Epithelial cell of proximal tubule (primary cell): ENCODE data around the gene MTX3. TPM values are rescaled to one million over a fixed set of nuclear protein-coding genes. Genes with fewer than 3 reads are reported as not detected.

Source experiments
- DNase-seq: peaks from one replicate; pipeline ENCODE4 v3.0.0-alpha.2; 2011; ENCODE audit warnings: low read depth
- H3K4me3 ChIP-seq: 2 replicates; pipeline ENCODE4 v1.5.1; 2011; ENCODE audit warnings: low read depth, mild to moderate bottlenecking, low read length
- CTCF ChIP-seq: conservative IDR thresholded peaks from 2 replicates; pipeline ENCODE4 v1.5.1; 2012; ENCODE audit warnings: low read depth, mild to moderate bottlenecking, low read length
- total RNA-seq: library from RNA; depleted of rRNA; stranded (reverse); fragments of >200 nt; gene quantifications from 2 replicates; pipeline ENCODE4 v1.2.3, GENCODE V29; 2015

MTX3 gene
- total RNA-seq, 1 donor from 2014 or later: 6.2 TPM

GRCh38 chr5:79959407-79959806 is 31.7 kb downstream of the MTX3 start:
- no peak overlapping the region for H3K4me3 ChIP-seq
- no peak for TF ChIP-seq CTCF
- no peak for DNase-seq

DNA sequence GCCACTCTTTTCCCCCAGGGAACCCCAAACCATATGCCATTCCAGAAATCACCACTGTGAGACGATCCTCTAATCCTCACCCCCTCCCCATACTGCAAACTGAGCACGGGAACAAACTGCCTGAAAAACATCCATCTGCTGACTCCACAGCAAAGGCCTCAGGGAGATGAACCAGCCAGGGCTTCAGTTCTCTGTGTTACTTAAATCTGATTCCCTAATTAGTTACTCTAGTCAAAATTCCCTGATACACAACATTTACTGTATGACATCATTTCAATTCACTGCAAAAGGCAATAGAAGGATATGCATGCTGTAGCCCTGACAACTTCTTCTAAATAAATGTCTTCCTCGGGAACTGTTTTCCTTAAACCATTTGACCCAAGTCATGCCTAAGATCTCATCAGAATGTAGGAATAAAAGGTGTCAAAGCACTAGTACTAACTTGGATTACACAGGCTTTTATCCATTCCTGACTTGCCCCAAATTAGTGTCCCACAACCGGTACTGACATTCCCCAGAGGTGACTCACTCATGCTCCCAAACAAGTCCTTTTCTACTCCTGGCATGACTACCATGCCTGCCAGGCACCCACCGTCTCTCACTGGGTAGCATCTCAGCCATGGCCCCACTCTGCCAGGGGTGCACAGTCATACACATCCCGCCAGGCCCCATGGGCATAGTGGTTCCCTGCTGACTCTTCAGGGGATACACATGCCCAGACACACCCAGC is 35.0 kb downstream of the MTX3 start:
- DNase-seq: no peak
- no peak for TF ChIP-seq CTCF
- H3K4me3 ChIP-seq: no peak overlapping the region

DNA sequence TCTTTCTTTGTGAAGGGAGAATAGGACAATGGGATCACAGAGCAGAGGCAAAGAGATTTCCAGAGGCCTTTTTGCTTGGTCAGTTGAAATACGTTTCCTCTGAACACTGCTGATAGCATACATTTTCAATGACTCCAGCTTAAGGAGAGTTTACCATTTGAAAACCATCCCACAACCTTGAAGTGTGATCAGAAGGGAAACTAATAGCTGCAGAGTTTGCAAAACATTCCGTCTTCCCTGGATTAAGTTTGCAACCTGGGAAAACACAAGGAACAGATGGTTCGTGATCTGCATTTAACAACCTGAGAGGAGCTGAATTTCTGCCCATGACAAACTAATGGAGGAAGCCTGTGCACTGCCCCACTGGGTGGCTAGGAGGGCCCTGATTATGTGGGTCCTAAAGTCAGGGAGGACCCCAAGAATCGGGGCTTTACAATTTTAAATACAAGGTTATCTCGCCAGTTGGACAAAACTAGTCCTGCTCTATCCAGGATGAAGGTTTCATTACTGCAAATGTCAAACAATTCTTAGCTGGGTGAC is 35.6 kb downstream of the MTX3 start:
- no peak for TF ChIP-seq CTCF
- no peak overlapping the region for H3K4me3 ChIP-seq

GRCh38 chr5:79954620-79955019 is 36.4 kb downstream of the MTX3 start:
- no peak for TF ChIP-seq CTCF

More for the DNA sequence above, 35.6 kb downstream of the MTX3 start:
- DNase-seq: no peak

DNA sequence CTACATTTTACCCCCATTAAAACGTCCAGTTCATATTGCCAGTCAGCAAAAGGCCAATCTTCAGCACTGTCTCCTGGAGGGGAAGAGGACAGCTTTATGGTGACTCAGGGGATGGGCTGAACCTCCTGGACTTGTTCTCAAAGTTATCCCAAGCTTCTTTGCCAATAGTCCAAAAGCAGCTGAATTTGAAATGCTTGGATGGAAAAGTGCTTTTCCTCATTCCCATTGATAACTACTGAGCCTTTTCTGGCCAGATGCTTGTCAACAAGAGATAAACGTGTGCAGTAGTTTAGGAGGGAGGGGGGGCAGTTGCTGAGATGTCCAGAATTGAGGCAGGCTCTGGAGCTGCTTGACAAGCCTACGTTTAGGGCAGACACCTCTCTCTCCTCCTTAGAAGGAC is 43.5 kb downstream of the MTX3 start:
- TF ChIP-seq CTCF: no peak
- no peak for DNase-seq
- H3K4me3 ChIP-seq: no peak overlapping the region

More at GRCh38 chr5:79954620-79955019, 36.4 kb downstream of the MTX3 start:
- no peak overlapping the region for H3K4me3 ChIP-seq
- no peak for DNase-seq

- no peak for DNase-seq
- no peak overlapping the region for H3K4me3 ChIP-seq
- TF ChIP-seq CTCF: no peak
Observed at GRCh38 chr5:79938468-79938867, 52.6 kb downstream of the MTX3 start.
